Heart left ventricle (tissue), 13 donors: Measurements from ENCODE around the gene ZNF57.

Experiments
- CTCF ChIP-seq, 12 donors: fragments of 200-600 bp; sonication (generic) in 4 of 12; IDR thresholded peaks; one replicate each; pipeline versions ENCODE4 v1.5.0 to v1.8.0; 2018 to 2022; ENCODE audit warnings: antibody characterized with exemption in 12 of 12, mild to moderate bottlenecking in 5 of 12
- POLR2A ChIP-seq, 2 donors: fragments of 450-650 bp; IDR thresholded peaks; one replicate each; pipeline ENCODE4 v1.6.1; 2017; ENCODE audit warnings: antibody characterized with exemption in 2 of 2, mild to moderate bottlenecking in 2 of 2, moderate library complexity in 2 of 2
- donor health status: ischemic (EF 13 %, LVEDD 7.1; RV severe dilation, severe dysfunction).
- donor health status: DM: no; HTN: yes; CAD: no.
- donor health status: DM: no; HTN: no; CAD: no.
- donor health status: ischemic (EF 25% LVEDD 6.9; RV normal size, moderate dysfunction).
- donor health status: ischemic (EF 25% LVEDD 5.7; RV mildly dilated, moderate dysfunction).
- donor health status: ischemic (EF 35%, LVEDD 5.7; RV mildly dilated, moderate dysfunction).
- donor health status: nonischemic (EF 11% LVEDD 7.7; RV severe dilation, severe dysfunction).
- donor health status: DM: yes; HTN: yes; CAD: no.
- donor health status: PGD.
- donor health status: ischemic (EF 29% LVEDD 5.4; RV normal size, mild dysfunction).
- donor health status: nonischemic (EF 23%, LVEDD 6.1; RV moderate dilation, normal function).

- no peak for TF ChIP-seq CTCF (IDR thresholded peaks at IDR 0.05)
- no peak for TF ChIP-seq POLR2A (IDR thresholded peaks at IDR 0.05)
Observed at GRCh38 chr19:2852598-2852997, 48.1 kb upstream of the ZNF57 start.
